GM12878 (cell line): Measurements from ENCODE around the gene RGMB.

Experiments used
- CREB1 ChIP-seq: IDR thresholded peaks from 2 replicates; pipeline ENCODE4 v1.6.1; 2012; ENCODE audit warnings: low read depth, mild to moderate bottlenecking, inconsistent platforms
- CTCF ChIP-seq, 3 experiments: IDR thresholded peaks in 2 of 3; conservative IDR thresholded peaks in 1 of 3; 2 replicates each; pipeline ENCODE4 v1.5.1; 2011; ENCODE audit warnings: low read depth in 3 of 3, low read length in 3 of 3, mild to moderate bottlenecking in 3 of 3, control low read depth in 2 of 3, moderate library complexity in 2 of 3, inconsistent platforms in 1 of 3, mixed read lengths in 1 of 3; ENCODE audit not compliant: control insufficient read depth in 2 of 3, insufficient read depth in 1 of 3; ENCODE audit errors: extremely low read depth in 1 of 3
- EP300 ChIP-seq, 2 experiments: fragments of 150-350 bp in 1 of 2; IDR thresholded peaks; 2 replicates each; pipeline ENCODE4 v1.6.1; 2011 to 2012; ENCODE audit warnings: low read depth in 2 of 2, low read length in 2 of 2, borderline replicate concordance in 1 of 2, improper control_type of control experiment in 1 of 2, inconsistent platforms in 1 of 2; ENCODE audit not compliant: control insufficient read depth in 1 of 2
- ETV6 ChIP-seq, 2 experiments: fragments of 450-650 bp in 1 of 2; IDR thresholded peaks in 1 of 2; conservative IDR thresholded peaks in 1 of 2; 2 replicates each; pipeline ENCODE4 v1.6.1; 2014; ENCODE audit warnings: antibody characterized with exemption in 1 of 2, borderline replicate concordance in 1 of 2, low read depth in 1 of 2, mild to moderate bottlenecking in 1 of 2, moderate library complexity in 1 of 2
- POLR2A ChIP-seq: IDR thresholded peaks from 2 replicates; pipeline ENCODE4 v1.6.1; 2011; ENCODE audit warnings: low read depth, mild to moderate bottlenecking, low read length
- POLR2AphosphoS2 ChIP-seq: IDR thresholded peaks from 2 replicates; pipeline ENCODE4 v1.6.1; 2011; ENCODE audit warnings: low read depth, mild to moderate bottlenecking, low read length, improper control_type of control experiment, moderate library complexity
- RCOR1 ChIP-seq: conservative IDR thresholded peaks from 2 replicates; pipeline ENCODE4 v1.6.1; 2012; ENCODE audit warnings: low read depth, low read length, improper control_type of control experiment
- ZNF274 ChIP-seq: IDR thresholded peaks from one replicate; pipeline ENCODE4 v1.8.0; 2011; ENCODE audit not compliant: insufficient read length, insufficient read depth
- TF ChIP-seq, protein P1 (sequence below): IDR thresholded peaks from 2 replicates; pipeline ENCODE4 v1.6.1; 2011; ENCODE audit warnings: mild to moderate bottlenecking, low read depth, low read length, moderate library complexity; ENCODE audit not compliant: insufficient replicate concordance

DNA sequence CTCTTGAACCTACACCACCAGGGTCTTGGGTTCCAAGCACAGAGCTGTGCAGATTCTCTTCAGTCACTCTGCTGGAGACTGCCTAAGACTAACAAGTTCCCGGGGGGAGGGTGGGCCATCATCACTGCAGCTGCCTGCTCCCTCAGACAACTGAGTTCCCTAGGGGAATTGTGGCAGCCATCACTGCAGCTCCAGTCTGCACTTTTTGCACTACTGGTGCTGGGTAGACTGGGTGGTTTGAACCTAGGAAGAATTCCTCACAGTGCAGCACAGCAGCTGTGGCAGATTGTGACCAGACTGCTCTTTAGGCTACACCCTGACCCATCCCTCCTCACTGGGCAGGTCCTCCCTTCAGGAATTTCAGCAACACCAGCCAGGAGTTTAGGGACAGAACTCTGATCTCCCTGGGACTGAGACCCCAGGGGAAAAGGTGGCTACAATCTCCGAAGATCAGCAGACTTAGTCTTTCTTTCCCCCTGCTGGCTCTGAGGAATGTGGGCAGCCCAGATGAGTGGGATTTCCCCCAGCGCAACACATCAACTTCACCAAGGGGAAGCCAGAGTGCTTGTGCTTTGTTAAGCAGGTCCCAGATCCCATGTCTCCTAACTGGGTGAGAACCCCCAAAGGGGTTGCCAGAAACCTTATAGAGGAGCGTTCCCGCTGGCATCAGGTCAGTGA lies 30.9 kb upstream of the RGMB start:
- TF ChIP-seq EP300 (IDR thresholded peaks at IDR 0.05; ENCODE audit: borderline replicate concordance in 1 of 2, control insufficient read depth in 1 of 2, low read depth in 2 of 2, low read length in 2 of 2), result no peak
- TF ChIP-seq CTCF (IDR thresholded peaks at IDR 0.05 in 2 of 3, conservative IDR thresholded peaks at IDR 0.05 in 1 of 3; ENCODE audit: control insufficient read depth in 2 of 3, extremely low read depth in 1 of 3, insufficient read depth in 1 of 3, low read depth in 3 of 3, low read length in 3 of 3), result no peak
- TF ChIP-seq RCOR1, result no peak
- TF ChIP-seq POLR2A, result no peak
- TF ChIP-seq, protein P1, sequence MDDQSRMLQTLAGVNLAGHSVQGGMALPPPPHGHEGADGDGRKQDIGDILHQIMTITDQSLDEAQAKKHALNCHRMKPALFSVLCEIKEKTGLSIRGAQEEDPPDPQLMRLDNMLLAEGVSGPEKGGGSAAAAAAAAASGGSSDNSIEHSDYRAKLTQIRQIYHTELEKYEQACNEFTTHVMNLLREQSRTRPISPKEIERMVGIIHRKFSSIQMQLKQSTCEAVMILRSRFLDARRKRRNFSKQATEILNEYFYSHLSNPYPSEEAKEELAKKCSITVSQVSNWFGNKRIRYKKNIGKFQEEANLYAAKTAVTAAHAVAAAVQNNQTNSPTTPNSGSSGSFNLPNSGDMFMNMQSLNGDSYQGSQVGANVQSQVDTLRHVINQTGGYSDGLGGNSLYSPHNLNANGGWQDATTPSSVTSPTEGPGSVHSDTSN, result no peak
- TF ChIP-seq CREB1, result no peak
- no peak for TF ChIP-seq POLR2AphosphoS2
- no peak for TF ChIP-seq ETV6 (conservative IDR thresholded peaks at IDR 0.05 in 1 of 2, IDR thresholded peaks at IDR 0.05 in 1 of 2; ENCODE audit: borderline replicate concordance in 1 of 2, low read depth in 1 of 2)
- TF ChIP-seq ZNF274, result no peak
